ENCODE results near the gene TOM1L1.

Gene TOM1L1

GRCh38 chr17:54899201-54899600 is 1.5 kb upstream of the TOM1L1 start:
- DNase-seq: no peak

GRCh38 chr17:54899721-54900456 is 763 bp upstream of the TOM1L1 start:
- peak; percentile 36 for DNase-seq

- DNase-seq: no peak
Measured at GRCh38 chr17:54901230-54901822, 674 bp downstream of the TOM1L1 start.

DNA sequence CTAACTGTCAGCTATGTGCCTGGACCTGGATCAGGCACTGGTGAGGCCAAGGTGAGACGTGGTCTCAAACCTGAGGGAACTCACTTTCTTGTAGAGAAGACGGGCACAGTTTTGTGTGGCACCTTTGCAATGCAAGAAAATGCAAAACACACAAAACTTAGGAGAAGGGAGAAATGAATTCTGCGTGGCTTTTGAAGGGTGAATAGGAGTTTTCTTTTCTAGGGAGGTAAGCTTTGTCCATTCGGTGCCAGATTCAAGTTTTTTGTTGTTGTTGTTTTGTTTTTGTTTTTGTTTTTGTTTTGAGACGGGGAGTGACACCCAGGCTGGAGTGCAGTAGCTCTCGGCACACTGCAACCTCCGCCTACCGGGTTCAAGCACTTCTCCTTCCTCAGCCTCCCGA is 1.4 kb downstream of the TOM1L1 start:
- no peak for DNase-seq

GRCh38 chr17:54902611-54903010 is 2.0 kb downstream of the TOM1L1 start:
- no peak for DNase-seq

DNA sequence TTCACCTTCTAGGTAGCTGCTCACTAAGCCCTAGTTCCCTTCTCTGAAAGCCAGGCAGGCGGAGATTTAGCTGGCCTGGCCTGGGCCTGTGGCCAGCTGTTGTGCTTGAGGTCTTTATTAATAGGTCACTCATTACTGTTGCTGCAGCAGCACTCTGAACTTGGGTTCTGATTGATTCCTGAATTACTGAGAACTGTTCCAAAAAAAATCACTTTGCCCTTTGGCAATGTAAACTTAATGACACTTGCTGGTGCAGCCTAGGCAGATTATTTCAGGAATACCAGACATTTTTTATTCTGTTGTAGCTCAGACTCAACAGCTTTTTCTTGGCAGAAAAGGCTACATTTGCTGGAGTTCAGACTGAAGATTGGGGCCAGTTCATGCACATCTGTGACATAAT is 2.7 kb downstream of the TOM1L1 start:
- no peak for DNase-seq

- DNase-seq: no peak
Measured at GRCh38 chr17:54906683-54907082, 6.0 kb downstream of the TOM1L1 start.

DNA sequence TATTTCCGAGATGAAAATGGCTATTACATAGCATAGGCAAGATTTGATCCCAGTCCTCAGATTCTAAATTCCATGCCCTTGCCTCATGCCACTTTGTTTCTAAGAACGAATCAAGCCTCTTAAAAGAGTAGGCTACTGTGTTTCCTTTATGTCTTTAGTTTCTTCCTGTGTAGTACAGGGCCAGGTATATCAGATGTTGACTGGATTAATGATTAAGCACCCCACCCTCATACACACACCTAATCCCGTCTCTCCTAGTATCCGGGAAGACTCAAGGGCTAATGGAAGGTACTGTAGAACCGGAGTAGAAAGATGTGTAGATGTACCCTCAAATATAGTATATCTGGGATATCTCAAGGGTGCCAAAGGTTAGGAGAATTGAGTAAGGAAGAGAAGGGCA is 6.7 kb downstream of the TOM1L1 start:
- DNase-seq: no peak

- no peak for DNase-seq
Measured at GRCh38 chr17:54909766-54910165, 9.1 kb downstream of the TOM1L1 start.

DNA sequence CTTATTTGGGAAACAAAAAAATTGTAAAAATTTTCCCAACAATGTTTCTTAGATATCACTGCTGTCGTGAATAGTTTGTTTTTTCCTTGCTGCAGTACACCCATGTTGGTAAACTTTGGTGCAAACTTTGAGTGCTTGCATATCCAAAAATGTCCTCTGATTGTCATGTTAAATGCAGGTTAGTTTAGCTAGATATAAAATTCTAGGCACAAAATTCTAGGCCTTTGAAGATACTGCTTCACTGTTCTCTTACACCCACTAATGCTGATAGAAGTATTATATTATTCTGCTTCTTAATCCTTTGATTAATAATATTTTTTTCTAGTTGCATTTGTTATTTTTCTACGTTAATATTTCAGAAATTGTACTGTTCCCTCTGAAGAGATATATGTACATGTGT is 16.1 kb downstream of the TOM1L1 start:
- DNase-seq: no peak

DNA sequence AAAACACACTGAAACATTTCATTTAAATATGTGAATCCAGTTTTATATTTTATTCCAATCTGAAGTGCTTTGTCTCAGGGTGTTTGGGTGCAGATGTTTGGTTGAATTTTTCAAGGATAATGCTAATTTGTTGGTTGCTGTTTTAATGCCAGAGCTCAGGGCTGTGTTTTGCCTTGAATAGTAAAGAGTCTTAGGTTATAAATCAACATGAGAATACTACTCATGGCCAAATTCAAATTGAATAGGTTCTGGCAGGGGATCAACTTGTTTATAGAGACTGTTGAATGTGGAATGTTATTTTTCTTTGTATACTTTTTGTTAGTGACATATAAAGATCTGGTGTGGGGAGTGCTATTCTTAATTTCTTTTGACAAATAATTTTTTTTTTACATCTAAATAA is 18.8 kb downstream of the TOM1L1 start:
- no peak for DNase-seq

DNA sequence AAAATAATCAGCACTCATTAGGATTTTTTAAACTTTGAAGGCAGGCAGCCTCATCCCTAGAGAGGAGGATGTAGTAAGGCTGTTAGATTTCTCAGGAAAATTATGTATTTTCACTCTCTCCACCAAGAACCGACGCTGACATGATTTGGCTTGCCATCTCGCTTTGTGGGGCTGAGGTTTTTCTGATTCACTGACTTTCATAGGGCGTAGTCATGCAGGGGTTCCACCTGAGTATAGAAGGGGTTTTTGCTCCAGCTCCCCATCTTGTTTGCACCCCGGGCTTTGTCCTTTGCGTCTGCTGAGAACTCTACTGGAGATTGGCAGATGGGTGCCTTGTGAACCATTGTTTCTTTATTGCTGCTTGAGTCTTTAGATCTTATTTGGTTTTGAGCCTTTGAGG is 20.2 kb downstream of the TOM1L1 start:
- DNase-seq: no peak

- no peak for DNase-seq
Measured at GRCh38 chr17:54924405-54924804, 23.8 kb downstream of the TOM1L1 start.

GRCh38 chr17:54927525-54927924 is 26.9 kb downstream of the TOM1L1 start:
- DNase-seq: no peak

DNA sequence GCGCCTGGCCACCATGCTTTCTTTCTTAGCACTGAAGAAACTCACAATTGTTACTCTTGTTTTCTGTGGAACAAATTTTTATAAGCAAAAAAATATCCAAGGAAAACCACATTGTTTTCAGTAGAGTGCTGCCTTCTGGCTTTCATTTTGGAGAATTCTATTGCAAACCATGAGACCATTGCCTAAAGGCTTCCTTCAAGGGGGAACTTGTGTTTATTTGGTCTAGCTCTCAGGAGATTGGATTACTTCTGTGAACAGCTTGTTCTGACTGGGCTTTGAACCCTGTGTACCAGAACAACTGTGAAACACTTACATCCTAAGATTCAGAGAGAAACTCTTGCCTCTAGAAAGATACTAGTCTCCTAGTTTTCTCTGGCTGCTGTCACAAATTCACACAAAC is 32.1 kb downstream of the TOM1L1 start:
- no peak for DNase-seq

DNA sequence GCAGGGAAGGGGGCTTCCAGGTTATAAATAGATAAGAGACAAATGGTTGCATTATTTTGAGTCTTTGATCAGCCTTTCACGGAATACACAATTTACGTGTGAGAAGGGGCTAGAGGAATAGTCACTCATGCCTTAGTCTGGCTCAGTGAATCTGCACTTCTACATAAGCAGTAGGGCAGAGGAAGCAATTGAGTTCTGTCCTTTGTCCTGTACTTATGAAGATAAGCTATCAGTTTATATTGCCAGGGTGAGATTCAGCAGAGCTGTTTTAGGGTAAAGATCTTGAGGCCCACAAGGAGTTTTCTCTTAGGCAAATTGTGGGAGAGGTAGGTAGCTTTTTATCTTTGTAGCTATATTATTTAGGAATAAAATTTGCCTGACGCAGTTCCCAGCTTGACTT is 33.3 kb downstream of the TOM1L1 start:
- DNase-seq: no peak

DNA sequence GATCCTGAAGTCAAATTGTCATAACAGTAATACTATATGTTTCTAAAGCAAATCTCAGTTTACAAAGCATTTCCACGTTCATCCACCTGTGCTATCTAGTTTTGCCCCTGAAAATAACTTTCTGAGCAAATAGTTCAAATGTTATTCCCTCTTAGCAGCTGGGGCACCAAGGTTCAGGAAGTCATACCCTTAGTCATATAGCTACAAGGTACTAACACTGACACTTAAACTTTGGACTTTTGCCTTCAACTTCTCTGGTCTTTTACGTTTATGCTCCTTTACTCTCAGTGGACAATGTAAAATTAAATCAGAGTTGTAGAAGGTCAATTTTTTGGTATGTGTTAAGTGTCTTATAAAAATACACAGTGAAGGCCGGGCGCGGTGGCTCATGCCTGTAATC is 34.8 kb downstream of the TOM1L1 start:
- no peak for DNase-seq

DNA sequence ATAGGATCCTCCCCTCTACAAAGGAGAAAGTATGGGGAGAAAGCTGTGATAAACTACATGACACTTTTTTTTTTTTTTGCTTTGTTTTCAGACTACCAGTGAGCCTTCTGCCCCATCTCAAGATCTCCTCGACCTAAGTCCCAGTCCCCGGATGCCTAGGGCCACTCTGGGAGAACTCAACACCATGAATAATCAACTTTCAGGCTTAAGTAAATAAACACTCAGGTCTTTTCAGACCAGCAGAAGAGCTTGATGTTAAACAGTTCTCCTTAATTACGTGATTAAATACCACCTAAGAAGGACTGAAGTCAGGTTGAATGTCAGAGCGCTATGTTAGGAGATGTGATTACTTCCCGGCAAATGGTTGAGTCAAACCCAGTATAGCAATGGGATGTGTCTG is 36.4 kb downstream of the TOM1L1 start:
- DNase-seq: no peak

DNA sequence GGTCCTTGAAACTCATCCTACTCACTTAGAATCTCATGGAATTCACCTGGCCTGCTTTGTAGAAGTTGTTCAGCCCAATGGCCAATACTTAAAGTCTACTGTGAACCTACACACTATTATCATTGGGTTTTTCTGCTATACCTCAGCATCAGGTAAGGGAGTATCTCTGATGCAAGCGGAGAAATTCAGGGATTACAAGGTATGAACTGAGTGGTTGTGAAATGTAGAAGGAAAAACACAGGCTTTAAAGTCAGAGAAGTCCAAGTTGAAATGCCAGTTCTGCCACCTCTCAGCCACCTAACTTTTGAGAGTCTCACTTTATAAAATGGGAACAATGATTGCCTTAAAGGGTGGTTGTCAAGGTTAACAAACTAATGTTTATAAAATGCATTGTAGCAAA is 36.8 kb downstream of the TOM1L1 start:
- DNase-seq: no peak

GRCh38 chr17:54941285-54941684 is 40.6 kb downstream of the TOM1L1 start:
- no peak for DNase-seq

DNA sequence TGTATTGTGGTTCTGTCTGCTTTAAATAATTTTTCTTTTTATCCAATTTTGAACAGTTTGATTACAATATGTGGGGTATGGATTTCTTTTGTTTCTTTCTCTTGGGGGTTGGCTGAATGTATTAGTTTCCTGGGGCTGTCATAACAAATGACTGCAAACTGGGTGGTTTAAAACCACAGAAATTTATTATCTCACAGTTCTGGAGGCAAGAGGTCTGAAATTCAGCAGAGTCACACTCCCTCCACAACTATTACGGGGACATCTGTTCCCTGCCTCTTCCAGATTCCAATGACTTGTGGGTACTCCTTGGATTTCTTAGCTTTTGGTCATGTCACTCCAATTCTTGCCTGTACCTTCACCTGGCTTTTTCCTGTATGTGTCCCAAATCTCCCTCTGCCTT is 44.1 kb downstream of the TOM1L1 start:
- DNase-seq: no peak

DNA sequence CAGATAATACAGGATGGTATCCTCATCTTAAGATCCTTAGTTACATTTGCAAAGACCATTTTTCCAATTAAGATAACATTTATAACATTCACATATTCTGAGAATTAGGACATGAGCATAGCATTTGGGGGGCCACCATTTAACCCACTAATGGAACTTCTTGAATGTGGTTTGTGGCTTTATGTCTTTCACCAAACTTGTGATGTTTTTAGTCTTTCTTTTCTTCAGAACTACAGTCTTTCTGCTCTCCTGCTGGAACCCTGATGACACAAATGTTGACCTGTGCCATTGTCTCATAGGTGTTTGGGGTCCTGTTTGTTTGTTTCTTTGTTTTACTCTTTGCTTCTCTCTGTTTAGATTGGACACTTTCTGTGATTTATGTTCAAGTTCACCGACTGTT is 44.6 kb downstream of the TOM1L1 start:
- no peak for DNase-seq

DNA sequence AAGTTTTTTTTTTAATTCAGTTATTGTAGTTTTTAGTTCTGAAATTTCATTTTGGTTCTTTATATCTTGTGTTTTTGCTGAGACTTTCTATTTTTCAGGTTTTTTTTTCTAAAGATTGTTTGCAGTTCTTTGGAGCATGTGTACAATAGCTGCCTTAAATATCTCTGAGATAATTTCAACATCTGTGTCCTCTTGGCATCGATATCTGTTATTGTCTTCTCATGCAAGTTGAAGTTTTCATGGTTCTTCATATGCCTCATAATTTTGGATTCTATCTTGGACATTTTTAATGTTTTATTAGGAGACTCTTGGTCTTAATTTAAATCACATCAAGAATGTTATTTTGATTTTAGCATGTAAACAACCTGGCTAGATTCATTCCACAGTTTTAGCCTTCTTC is 45.0 kb downstream of the TOM1L1 start:
- no peak for DNase-seq

DNA sequence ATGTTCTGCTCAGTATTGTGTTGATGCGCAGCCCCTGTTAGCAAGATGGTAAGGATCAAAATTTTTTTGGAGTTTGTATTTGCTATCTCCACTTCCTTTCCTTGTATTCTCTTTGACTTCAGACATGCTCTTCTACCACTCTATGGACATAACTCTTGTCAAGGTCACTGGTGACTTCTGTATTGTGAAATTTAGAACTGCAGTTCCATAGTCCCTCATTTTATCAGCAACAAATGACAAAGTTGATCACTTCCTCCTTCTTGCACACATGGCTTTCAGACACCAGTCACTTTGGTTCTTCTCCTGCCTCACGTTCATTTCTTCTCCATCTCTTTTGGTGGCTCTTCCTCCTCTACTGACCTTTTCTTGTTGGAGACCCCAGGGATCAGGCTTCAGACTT is 46.7 kb downstream of the TOM1L1 start:
- no peak for DNase-seq

DNA sequence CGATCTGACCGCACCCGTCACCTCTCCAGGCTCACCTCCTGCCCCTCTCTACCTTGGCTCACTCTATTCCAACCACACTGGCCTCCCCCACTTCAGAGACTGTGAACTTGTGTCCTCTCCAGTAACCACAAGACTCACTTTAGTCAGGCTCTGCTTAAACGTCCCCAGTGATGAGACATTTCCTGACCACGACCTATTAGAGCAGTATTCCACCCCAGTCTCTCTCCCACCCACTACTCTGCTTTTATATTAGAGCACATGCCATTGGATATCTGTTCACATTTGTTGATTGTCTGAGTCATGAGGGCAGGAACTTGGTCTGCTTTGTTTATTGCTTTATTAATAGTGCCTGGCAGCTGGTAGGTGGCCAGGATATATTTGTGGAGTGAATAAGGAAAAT is 47.7 kb downstream of the TOM1L1 start:
- no peak for DNase-seq
